ENCODE data around the gene ZNF569. TPM values are rescaled to one million over a fixed set of nuclear protein-coding genes. Genes with fewer than 3 reads are reported as not detected.

ZNF569 gene
- total and polyA plus RNA-seq, 10 of the 15 experiments (the other 5 are each of a cell fraction or from before 2014, with no cell fraction given) = 0.82 to 4.3 (median 2.3) TPM

- FAIRE-seq (no peak), ATAC-seq (no peak), DNase-seq (ENCODE audit: low read depth, low spot score) (no peak)
- TSS peak; percentile 56 for BruUV-seq (replicated peaks)
- in situ Hi-C loops (cut with MboI) (no loop called here), intact Hi-C loops (cut with micrococcal nuclease; ENCODE audit: unreplicated experiment) (no loop called here)
- no peak overlapping the region for H3K27ac ChIP-seq (ENCODE audit: control insufficient read depth, insufficient read depth)
- 98% methylated on average over 6 of the region's 6 CpGs for WGBS (ENCODE audit: insufficient coverage, insufficient replicate concordance, low lambda C conversion rate, missing lambda C conversion rate)
- H3K4me3 ChIP-seq = no peak overlapping the region
- peaks cover 27% of the 10 kb centered on the region for H3K9me3 ChIP-seq (replicated peaks; ENCODE audit: control insufficient read depth, insufficient read depth, low read length)
- H2AFZ ChIP-seq (ENCODE audit: control insufficient read depth, low read depth, low read length) = no peak overlapping the region
- ChIA-PET CTCF (no interaction called here), SMC1A (ENCODE audit: uncharacterized antibody, unreplicated experiment) (no interaction called here), RAD21 (ENCODE audit: unreplicated experiment) (no interaction called here), POLR2A (no interaction called here)
- no peaks in the 10 kb centered on the region for H3K79me2 ChIP-seq (ENCODE audit: control insufficient read depth, insufficient read depth, low read length)
- no peaks in the 10 kb centered on the region for H3K27me3 ChIP-seq (replicated peaks in 1 of 2; ENCODE audit: control insufficient read depth in 2 of 2, insufficient read depth in 2 of 2, low read length in 1 of 2)
- H3K36me3 ChIP-seq (ENCODE audit: control insufficient read depth in 2 of 2, insufficient read depth in 2 of 2, low read length in 1 of 2) = peaks cover 11 to 22% of the 10 kb centered on the region in 2 experiments
- H4K20me1 ChIP-seq (ENCODE audit: control insufficient read depth, insufficient read depth) = no peaks in the 10 kb centered on the region
- H3K4me2 ChIP-seq (ENCODE audit: control insufficient read depth, insufficient read depth) = no peak overlapping the region
- H3K4me1 ChIP-seq (ENCODE audit: control insufficient read depth, insufficient read depth, low read length) = no peaks in the 10 kb centered on the region
- no peak overlapping the region for H3K9ac ChIP-seq (ENCODE audit: control insufficient read depth, insufficient read depth, low read length)
- TF ChIP-seq FOXM1 (IDR thresholded peaks at IDR 0.05; ENCODE audit: low read depth, low read length) (no peak), CUX1 (IDR thresholded peaks at IDR 0.05; ENCODE audit: insufficient replicate concordance, low read depth, low read length) (no peak), CHD1 (IDR thresholded peaks at IDR 0.05; ENCODE audit: low read depth, low read length) (no peak)
Observed at GRCh38 chr19:37362733-37363132, 104.5 kb downstream of the ZNF569 start.
